GM18867 (cell line): Measurements from ENCODE around the gene LRMDA.

Experiments used
- ATAC-seq: cut with Tn5 transposase; IDR thresholded peaks from one replicate; pipeline ENCODE4 v1.9.1; 2021; ENCODE audit warnings: mild to moderate bottlenecking, moderate library complexity; ENCODE audit not compliant: unreplicated experiment

The LRMDA gene

GRCh38 chr10:76169246-76169645 is 737.8 kb downstream of the LRMDA start:
- no peak for ATAC-seq

- no peak for ATAC-seq
Measured at GRCh38 chr10:76172020-76172419, 740.6 kb downstream of the LRMDA start.

GRCh38 chr10:76175533-76176165 is 744.2 kb downstream of the LRMDA start:
- ATAC-seq, result no peak

- no peak for ATAC-seq
Measured at GRCh38 chr10:76176166-76176550, 744.7 kb downstream of the LRMDA start.

GRCh38 chr10:76177936-76178335 is 746.5 kb downstream of the LRMDA start:
- ATAC-seq, result no peak

- no peak for ATAC-seq
Measured at GRCh38 chr10:76178532-76179292, 747.3 kb downstream of the LRMDA start.

- ATAC-seq, result no peak
Measured at GRCh38 chr10:76179806-76180205, 748.4 kb downstream of the LRMDA start.

- no peak for ATAC-seq
Measured at GRCh38 chr10:76184647-76185046, 753.2 kb downstream of the LRMDA start.

- ATAC-seq, result no peak
Measured at GRCh38 chr10:76185471-76186301, 754.3 kb downstream of the LRMDA start.

- ATAC-seq, result no peak
Measured at GRCh38 chr10:76188216-76188615, 756.8 kb downstream of the LRMDA start.

GRCh38 chr10:76190634-76191270 is 759.3 kb downstream of the LRMDA start:
- no peak for ATAC-seq

GRCh38 chr10:76191336-76191735 is 759.9 kb downstream of the LRMDA start:
- no peak for ATAC-seq

GRCh38 chr10:76192151-76192550 is 760.7 kb downstream of the LRMDA start:
- no peak for ATAC-seq

GRCh38 chr10:76192694-76193320 is 761.4 kb downstream of the LRMDA start:
- no peak for ATAC-seq

GRCh38 chr10:76195654-76196390 is 764.4 kb downstream of the LRMDA start:
- ATAC-seq, result no peak

- ATAC-seq, result no peak
Measured at GRCh38 chr10:76197293-76197692, 765.9 kb downstream of the LRMDA start.

GRCh38 chr10:76198287-76199035 is 767.0 kb downstream of the LRMDA start:
- no peak for ATAC-seq

GRCh38 chr10:76201962-76202361 is 770.5 kb downstream of the LRMDA start:
- no peak for ATAC-seq

- ATAC-seq, result no peak
Measured at GRCh38 chr10:76202777-76203176, 771.4 kb downstream of the LRMDA start.
